ENCODE data around the gene RUFY1.
"Not testable (repeated sequence)": the region's sequence is repeated elsewhere in the genome, so short reads cannot be mapped to it uniquely, and the experiment has no call there.

The RUFY1 gene

DNA sequence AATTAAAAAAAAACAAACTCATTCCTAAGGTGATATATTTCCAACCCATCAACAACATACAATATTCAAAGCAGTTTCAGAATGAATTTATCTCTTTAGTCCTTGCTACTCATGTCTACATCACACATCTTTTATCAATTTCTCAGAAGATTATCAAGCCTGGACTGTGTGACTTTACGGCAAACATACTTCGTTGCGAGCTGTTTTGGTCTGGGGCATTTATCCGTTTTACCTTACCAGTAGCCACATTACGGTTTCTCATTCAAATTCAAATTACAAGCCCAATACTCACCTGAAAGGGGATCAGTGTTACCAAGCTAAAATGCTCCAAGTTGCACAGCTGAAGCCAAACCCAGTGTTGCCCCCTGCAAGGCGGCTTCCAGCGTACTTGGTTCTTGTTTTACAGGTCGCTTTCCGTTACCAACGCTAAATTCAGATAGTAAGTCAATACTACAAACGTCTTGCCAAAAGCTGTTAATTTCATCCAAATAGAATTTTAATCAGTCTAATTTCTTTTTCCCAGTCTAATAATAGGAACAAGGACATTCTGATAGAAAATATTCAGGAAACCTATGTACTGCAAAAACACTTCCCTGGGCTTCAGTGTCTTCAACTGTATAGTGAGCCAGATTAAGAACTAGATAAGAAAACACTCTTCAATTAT, 71.3 kb downstream of the RUFY1 start:
- no peak for DNase-seq (ENCODE audit: low read depth, low spot score)

DNA sequence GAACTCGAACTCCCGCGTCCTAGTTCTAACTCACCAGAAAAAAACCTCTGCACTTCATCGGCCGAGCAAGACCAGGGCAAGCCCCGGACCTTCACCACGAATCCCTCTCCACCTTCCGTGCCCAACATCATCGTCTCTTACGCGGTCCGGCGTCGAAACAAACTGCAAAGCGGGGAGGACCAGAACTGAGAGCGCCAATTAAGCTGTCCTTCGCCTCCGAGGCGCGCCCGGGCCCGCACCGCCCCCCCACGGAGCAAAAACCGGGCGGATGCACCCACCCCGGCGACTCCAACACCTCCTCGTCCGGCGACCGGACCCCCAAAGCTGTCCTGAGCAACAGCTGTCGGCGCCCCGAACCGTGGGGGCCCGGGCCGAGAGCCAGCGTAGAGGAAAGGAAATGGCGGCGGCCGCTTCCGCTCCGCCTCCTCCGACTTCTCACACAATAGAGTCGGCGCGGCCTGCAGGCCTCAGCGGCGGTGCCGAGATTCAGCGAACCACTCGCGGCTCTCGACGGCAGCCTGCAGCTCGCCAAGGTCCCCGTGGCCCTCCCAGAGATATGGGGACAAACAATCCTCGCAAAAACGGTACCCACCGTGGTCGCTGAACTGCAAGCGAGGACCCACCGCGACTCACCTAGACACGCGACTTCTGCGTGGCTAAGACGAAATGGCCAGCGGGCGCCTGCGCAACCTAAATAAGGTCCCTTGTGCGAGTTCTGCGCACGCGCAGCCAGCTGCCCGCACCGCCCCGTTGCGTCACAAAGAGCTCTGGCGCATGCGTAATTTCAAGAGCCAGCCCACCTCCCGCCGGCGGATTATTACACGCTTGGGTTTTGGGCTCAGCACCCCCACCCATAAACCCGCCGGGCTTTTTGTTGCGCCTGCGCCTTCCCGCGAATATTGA, 72.9 kb downstream of the RUFY1 start, which contains the start of gene HNRNPH1:
Gene HNRNPH1, minus strand, starts transcription at position 669 of the 903 bp plus-strand sequence. Its CDS starts 538 bp downstream, at position 131.
- peak; percentile 98 for DNase-seq (ENCODE audit: low read depth, low spot score)

GRCh38 chr5:179623906-179624741, 73.8 kb downstream of the RUFY1 start:
- DNase-seq (ENCODE audit: low read depth, low spot score): peak; percentile 69

GRCh38 chr5:179624841-179625271, 74.5 kb downstream of the RUFY1 start:
- no peak for DNase-seq (ENCODE audit: low read depth, low spot score)

DNA sequence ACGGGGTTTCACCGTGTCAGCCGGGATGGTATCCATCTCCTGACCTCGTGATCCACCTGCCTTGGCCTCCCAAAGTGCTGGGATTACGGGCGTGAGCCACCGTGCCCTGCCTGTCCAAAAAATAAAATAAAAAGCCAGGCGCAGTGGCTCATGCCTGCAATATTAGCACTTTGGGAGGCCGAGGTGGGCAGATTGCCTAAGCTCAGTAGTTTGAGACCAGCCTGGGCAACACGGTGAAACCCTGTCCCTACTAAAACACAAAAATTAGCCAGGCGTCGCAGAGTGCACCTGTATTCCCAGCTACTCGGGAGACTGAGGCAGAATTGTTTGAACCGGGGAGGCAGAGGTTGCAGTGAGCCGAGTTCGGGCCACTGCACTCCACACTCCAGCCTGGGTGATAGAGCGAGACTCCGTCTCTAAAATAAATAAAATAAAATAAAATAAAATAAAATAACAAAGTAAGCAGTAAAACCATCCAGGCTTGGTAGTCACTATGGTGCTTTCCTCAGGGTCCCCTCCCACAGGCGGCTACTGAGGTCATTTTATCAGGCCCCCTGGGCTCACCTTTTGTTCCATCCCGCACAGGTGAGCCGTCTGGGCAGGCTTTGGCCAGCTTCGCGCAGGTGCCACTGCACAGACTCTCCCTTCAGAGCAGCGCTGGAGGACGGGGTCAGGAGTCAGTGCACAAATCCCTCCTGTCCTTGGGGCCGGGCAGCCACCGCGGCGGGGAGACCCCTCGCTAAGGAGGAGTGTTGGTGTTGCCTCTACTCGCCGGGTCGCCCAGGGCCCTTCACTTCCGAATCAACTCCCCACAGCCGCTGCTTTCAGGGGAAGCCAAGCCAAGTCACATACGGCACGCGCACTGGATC, 83.4 kb downstream of the RUFY1 start:
- not testable (repeated sequence) for DNase-seq (ENCODE audit: low read depth, low spot score)

- not testable (repeated sequence) for DNase-seq (ENCODE audit: low read depth, low spot score)
These were observed 84.2 kb downstream of the RUFY1 start for GRCh38 chr5:179634370-179635172.

GRCh38 chr5:179639296-179639695, 88.9 kb downstream of the RUFY1 start:
- DNase-seq (ENCODE audit: low read depth, low spot score): not testable (repeated sequence)

DNA sequence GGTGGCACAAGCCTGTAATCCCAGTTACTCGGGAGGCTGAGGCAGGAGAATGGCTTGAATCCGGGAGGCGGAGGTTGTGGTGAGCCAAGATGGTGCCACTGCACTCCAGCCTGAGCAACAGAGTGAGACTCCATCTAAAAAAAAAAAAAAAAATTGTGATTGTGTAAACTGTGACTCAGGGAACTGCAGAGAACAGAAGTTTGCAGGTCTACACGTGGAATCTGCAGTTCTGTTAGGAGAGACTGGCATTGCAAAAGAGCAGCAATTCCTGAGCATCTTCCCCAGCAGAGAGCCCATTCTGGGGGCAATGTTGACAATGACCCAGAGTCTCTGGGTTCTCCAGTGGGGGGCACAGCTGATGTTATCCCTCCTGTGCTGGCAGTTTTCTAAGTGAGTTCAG, 91.4 kb downstream of the RUFY1 start:
- not testable (repeated sequence) for DNase-seq (ENCODE audit: low read depth, low spot score)

DNA sequence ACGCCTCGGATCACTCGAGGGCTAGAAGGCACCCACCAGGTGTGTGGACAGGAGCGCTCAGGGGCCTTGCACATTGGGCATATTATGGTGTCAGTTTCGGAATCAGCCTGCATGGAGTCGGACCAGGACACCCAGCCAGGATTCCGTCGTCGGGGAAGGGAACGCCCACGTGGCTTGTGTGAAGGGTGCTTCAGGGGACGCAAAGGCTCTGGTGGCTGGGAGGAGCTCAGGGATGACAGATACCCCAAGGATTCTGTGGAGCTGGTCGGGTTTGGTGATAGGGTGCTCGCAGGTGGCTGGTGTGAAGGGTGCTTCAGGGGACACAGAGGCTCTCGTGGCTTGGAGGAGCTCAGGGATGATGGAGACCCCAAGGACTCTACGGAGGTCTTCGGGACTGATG, 92.3 kb downstream of the RUFY1 start:
- DNase-seq (ENCODE audit: low read depth, low spot score): not testable (repeated sequence)

GRCh38 chr5:179643141-179643920, 93.0 kb downstream of the RUFY1 start:
- not testable (repeated sequence) for DNase-seq (ENCODE audit: low read depth, low spot score)

- not testable (repeated sequence) for DNase-seq (ENCODE audit: low read depth, low spot score)
These were observed 94.4 kb downstream of the RUFY1 start for GRCh38 chr5:179644766-179645165.

GRCh38 chr5:179648410-179648809, 98.1 kb downstream of the RUFY1 start:
- no peak for DNase-seq (ENCODE audit: low read depth, low spot score)

- DNase-seq (ENCODE audit: low read depth, low spot score): not testable (repeated sequence)
These were observed 98.9 kb downstream of the RUFY1 start for GRCh38 chr5:179649166-179649703.

DNA sequence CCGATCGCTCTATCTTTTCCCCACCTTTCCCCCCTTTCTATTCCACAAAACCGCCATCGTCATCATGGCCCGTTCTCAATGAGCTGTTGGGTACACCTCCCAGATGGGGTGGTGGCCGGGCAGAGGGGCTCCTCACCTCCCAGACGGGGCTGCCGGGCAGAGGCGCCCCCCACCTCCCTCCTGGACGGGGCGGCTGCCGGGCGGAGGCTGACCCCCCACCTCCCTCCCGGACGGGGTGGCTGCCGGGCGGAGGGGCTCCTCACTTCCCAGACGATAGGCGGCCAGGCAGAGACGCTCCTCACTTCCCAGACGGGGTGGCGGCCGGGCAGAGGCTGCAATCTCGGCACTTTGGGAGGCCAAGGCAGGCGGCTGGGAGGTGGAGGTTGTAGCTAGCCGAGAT, 99.9 kb downstream of the RUFY1 start:
- DNase-seq (ENCODE audit: low read depth, low spot score): not testable (repeated sequence)

- DNase-seq (ENCODE audit: low read depth, low spot score): not testable (repeated sequence)
These were observed 102.8 kb downstream of the RUFY1 start for GRCh38 chr5:179653135-179653534.

- not testable (repeated sequence) for DNase-seq (ENCODE audit: low read depth, low spot score)
These were observed 107.2 kb downstream of the RUFY1 start for GRCh38 chr5:179657302-179658178.

DNA sequence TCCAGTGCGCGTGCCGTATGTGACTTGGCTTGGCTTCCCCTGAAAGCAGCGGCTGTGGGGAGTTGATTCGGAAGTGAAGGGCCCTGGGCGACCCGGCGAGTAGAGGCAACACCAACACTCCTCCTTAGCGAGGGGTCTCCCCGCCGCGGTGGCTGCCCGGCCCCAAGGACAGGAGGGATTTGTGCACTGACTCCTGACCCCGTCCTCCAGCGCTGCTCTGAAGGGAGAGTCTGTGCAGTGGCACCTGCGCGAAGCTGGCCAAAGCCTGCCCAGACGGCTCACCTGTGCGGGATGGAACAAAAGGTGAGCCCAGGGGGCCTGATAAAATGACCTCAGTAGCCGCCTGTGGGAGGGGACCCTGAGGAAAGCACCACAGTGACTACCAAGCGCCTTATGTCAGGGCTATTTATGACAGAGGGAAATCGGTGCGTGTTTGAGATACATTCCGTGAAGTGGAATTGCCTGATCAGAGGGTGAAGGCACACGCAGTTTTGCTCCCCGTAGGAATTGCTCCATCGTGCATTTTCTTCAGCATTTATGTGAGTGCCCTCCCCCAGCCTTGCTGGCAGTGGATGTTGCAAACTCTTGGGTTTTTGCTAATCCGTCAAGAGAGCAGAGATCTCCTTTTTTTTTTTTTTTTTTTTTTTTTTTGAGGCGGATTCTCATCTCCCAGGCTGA, 108.0 kb downstream of the RUFY1 start:
- DNase-seq (ENCODE audit: low read depth, low spot score): not testable (repeated sequence)
